Measurements from ENCODE around the gene TMEM181.

GRCh38 chr6:158514991-158515390 lies 44.9 kb upstream of the TMEM181 start:
- no peak for TF ChIP-seq CTCF (IDR thresholded peaks at IDR 0.05)
- TF ChIP-seq EZH2 (IDR thresholded peaks at IDR 0.05; ENCODE audit: borderline replicate concordance, insufficient read depth, low read depth, low read length, poor library complexity, severe bottlenecking), result no peak
